ENCODE data around the gene CD46.
"Not testable (repeated sequence)": the region's sequence is repeated elsewhere in the genome, so short reads cannot be mapped to it uniquely, and the experiment has no call there.

CD46 gene

DNA sequence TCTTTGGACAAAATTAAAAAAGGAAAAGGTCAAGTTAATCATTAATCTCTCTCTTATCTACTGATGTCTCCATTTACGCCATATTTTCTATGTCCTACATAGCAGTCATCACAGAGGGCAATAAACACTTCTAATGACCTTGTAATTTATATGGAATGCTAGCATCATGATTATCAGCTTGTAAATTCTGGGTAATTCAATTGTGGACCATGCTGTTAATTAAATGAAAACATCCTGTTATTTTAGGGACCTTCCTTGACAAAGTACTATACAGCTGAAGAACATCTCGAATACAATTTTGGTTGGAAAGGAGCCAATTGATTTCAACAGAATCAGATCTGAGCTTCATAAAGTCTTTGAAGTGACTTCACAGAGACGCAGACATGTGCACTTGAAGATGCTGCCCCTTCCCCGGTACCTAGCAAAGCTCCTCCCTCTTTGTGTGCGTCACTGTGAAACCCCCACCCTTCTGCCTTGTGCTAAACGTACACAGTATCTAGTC lies 13.6 kb upstream of the CD46 start:
- not testable (repeated sequence) for H3K27me3 ChIP-seq (replicated peaks; ENCODE audit: control insufficient read depth, insufficient read depth, low read length, poor library complexity, severe bottlenecking); H3K27ac ChIP-seq (ENCODE audit: insufficient read depth, low read length, poor library complexity, severe bottlenecking); H3K36me3 ChIP-seq (ENCODE audit: control insufficient read depth, insufficient read depth, low read length); H3K4me1 ChIP-seq (ENCODE audit: control insufficient read depth, insufficient read depth, low read length, poor library complexity, severe bottlenecking); H3K4me3 ChIP-seq (ENCODE audit: insufficient read depth, low read depth, low read length, poor library complexity, severe bottlenecking); DNase-seq; H3K9me3 ChIP-seq (ENCODE audit: control insufficient read depth, low read length)

DNA sequence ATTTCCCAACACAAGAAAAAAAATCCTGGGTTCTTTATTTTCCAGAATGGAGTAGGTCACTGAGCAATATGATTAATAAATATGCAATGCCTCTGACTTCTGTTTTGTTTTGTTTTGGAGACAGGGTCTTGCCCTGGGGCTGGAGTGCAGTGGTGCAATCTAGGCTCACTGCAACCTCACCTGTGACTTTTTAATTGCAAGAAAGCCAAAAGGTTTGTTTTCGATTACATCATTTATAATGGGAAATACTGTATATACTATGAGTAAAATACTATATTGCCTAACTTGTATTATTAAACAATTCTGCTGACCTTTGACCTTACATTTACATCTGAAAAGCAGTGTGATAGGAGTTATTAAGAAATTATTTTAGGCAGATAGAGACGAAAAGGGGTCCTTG lies 11.6 kb upstream of the CD46 start:
- Histone ChIP-seq H3K9me3 (ENCODE audit: control insufficient read depth, low read length) (no peaks in the 10 kb centered on the region), H3K27ac (ENCODE audit: insufficient read depth, low read length, poor library complexity, severe bottlenecking) (no peak overlapping the region), H3K4me1 (ENCODE audit: control insufficient read depth, insufficient read depth, low read length, poor library complexity, severe bottlenecking) (no peaks in the 10 kb centered on the region), H3K36me3 (ENCODE audit: control insufficient read depth, insufficient read depth, low read length) (no peaks in the 10 kb centered on the region), H3K4me3 (ENCODE audit: insufficient read depth, low read depth, low read length, poor library complexity, severe bottlenecking) (no peak overlapping the region), H3K27me3 (replicated peaks; ENCODE audit: control insufficient read depth, insufficient read depth, low read length, poor library complexity, severe bottlenecking) (no peaks in the 10 kb centered on the region)
- no peak for DNase-seq

DNA sequence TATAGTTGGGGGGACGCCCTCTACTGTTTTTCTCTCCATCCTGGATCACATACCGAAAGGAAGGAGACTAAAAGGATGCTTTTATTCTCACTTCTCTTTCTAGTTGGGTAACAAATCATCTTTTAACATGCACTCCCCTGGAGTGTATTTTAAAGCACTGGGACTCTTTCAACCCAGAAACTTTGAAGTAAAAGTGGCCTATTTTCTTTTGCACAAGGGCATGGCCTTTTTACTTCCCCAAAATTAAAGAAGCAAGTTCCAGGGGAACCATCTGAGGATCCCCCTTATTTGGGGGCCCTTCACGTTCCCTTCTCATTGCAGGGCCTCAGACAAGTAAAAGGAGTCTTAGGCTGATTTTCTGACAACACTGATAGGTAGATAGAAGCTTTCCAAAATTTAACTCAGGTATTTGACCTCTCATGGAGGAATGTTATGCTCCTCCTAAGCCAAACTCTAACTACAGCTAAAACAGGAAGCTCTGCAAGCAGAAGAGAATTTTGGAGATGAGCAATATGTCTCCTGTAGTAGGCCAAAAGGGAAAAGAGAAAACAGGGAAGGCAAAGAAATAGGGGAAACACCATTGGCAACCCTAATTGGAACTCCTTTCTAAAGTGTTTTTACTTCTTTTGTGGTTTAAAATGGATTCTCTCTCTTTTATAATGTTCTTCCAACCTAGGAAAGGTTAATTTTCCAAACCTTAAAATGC lies 8.9 kb upstream of the CD46 start:
- no peaks in the 10 kb centered on the region for H3K27me3 ChIP-seq (replicated peaks; ENCODE audit: control insufficient read depth, insufficient read depth, low read length, poor library complexity, severe bottlenecking)
- H3K36me3 ChIP-seq (ENCODE audit: control insufficient read depth, insufficient read depth, low read length): no peaks in the 10 kb centered on the region
- DNase-seq: no peak
- H3K27ac ChIP-seq (ENCODE audit: insufficient read depth, low read length, poor library complexity, severe bottlenecking): no peak overlapping the region
- H3K9me3 ChIP-seq (ENCODE audit: control insufficient read depth, low read length): no peaks in the 10 kb centered on the region
- no peaks in the 10 kb centered on the region for H3K4me1 ChIP-seq (ENCODE audit: control insufficient read depth, insufficient read depth, low read length, poor library complexity, severe bottlenecking)
- H3K4me3 ChIP-seq (ENCODE audit: insufficient read depth, low read depth, low read length, poor library complexity, severe bottlenecking): no peak overlapping the region

DNA sequence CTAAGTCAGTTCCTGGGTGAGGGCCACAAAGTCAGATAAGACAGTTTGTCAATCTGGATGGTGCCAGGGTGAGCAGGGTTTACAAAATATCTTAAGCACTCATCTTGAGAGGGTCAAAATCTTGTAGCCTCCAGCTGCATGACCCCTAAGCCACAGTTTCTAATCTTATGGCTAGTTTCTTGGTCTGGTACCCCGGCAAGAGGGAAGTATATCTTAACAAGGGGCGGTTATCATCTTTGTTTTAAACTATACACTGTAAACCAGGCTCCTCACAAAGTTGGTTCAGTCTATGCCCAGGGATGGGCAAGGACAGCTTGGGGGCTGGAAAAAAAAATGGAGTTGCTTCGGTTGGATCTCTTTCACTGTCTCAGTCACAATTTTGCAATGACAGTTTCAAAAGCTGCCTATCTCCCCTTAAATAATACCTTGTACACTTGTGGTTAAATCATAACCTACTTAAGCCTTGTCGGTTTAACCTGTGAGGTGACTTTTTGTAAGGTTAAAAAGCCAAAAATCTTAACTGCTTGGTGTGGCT lies 7.8 kb upstream of the CD46 start:
- DNase-seq: no peak
- Histone ChIP-seq H3K9me3 (ENCODE audit: control insufficient read depth, low read length) (no peaks in the 10 kb centered on the region), H3K27me3 (replicated peaks; ENCODE audit: control insufficient read depth, insufficient read depth, low read length, poor library complexity, severe bottlenecking) (no peaks in the 10 kb centered on the region), H3K4me1 (ENCODE audit: control insufficient read depth, insufficient read depth, low read length, poor library complexity, severe bottlenecking) (peaks cover 8% of the 10 kb centered on the region), H3K36me3 (ENCODE audit: control insufficient read depth, insufficient read depth, low read length) (no peaks in the 10 kb centered on the region), H3K27ac (ENCODE audit: insufficient read depth, low read length, poor library complexity, severe bottlenecking) (no peak overlapping the region), H3K4me3 (ENCODE audit: insufficient read depth, low read depth, low read length, poor library complexity, severe bottlenecking) (no peak overlapping the region)

DNA sequence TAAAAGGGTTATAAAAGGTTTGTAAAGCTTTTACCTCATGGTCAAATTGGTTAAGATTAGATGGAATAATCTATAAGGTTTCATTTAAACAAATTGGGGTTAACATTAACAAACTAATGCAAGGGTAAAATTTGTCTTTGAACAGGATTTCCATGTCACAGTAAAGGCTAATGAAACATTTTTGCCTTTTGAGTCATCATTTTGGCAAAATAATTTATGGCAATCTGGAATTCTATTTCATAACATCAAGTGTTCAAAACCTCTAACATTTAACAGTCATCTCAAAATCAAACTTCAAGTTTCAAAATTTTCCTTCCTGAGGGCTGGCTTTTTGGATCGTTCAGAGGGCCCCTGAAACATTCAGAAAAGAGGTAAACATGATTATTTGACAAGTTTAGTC lies 6.6 kb upstream of the CD46 start:
- Histone ChIP-seq H3K4me3 (ENCODE audit: insufficient read depth, low read depth, low read length, poor library complexity, severe bottlenecking) (no peak overlapping the region), H3K36me3 (ENCODE audit: control insufficient read depth, insufficient read depth, low read length) (no peaks in the 10 kb centered on the region), H3K9me3 (ENCODE audit: control insufficient read depth, low read length) (no peaks in the 10 kb centered on the region), H3K4me1 (ENCODE audit: control insufficient read depth, insufficient read depth, low read length, poor library complexity, severe bottlenecking) (peaks cover 14% of the 10 kb centered on the region), H3K27me3 (replicated peaks; ENCODE audit: control insufficient read depth, insufficient read depth, low read length, poor library complexity, severe bottlenecking) (no peaks in the 10 kb centered on the region), H3K27ac (ENCODE audit: insufficient read depth, low read length, poor library complexity, severe bottlenecking) (no peak overlapping the region)
- DNase-seq: no peak

DNA sequence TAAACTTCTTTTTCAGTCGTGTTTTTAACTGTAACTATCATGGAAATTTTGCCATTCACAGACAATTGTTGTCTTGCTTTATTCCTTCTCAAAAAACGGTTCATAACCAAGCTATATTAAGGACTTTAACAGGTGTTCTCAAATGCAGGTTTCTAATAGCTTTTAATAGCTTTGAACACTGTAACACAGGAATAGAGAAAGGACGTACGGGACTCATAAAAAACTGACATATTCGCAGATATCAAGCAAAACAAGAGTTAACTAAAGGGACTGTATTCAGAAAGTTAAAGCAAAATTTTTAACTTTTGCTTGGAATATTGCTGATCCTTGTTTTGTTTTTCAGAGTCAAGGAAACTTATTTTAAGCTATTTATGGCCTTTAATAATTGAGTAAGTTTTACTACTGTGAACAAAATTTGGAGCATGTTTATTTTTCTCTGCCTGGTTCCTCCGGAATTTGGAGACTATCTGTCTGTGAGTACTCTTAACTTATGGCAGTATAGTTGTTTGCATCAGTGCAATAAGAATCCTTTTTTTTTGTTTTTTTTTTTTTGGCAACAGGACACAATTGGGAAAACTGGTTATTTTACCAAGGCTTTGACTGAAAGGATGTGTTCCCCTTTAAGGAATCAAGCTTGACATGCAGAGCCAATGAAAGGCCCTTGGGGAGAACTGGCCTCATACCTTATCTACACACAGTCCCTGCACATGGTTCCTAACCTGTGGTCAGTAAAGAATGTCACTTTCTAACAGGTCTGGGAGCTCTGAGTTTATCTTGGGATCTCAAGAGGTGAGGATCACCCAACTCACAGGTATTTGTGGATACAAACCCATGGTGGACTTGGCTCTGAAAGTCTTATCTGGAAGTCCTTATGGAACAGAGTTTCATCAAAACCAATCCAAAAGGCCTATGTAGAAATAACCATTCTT lies 5.8 kb upstream of the CD46 start:
- no peak for DNase-seq
- Histone ChIP-seq H3K36me3 (ENCODE audit: control insufficient read depth, insufficient read depth, low read length) (no peaks in the 10 kb centered on the region), H3K4me3 (ENCODE audit: insufficient read depth, low read depth, low read length, poor library complexity, severe bottlenecking) (no peak overlapping the region), H3K27ac (ENCODE audit: insufficient read depth, low read length, poor library complexity, severe bottlenecking) (no peak overlapping the region), H3K27me3 (replicated peaks; ENCODE audit: control insufficient read depth, insufficient read depth, low read length, poor library complexity, severe bottlenecking) (no peaks in the 10 kb centered on the region), H3K9me3 (ENCODE audit: control insufficient read depth, low read length) (no peaks in the 10 kb centered on the region), H3K4me1 (ENCODE audit: control insufficient read depth, insufficient read depth, low read length, poor library complexity, severe bottlenecking) (peaks cover 15% of the 10 kb centered on the region)

DNA sequence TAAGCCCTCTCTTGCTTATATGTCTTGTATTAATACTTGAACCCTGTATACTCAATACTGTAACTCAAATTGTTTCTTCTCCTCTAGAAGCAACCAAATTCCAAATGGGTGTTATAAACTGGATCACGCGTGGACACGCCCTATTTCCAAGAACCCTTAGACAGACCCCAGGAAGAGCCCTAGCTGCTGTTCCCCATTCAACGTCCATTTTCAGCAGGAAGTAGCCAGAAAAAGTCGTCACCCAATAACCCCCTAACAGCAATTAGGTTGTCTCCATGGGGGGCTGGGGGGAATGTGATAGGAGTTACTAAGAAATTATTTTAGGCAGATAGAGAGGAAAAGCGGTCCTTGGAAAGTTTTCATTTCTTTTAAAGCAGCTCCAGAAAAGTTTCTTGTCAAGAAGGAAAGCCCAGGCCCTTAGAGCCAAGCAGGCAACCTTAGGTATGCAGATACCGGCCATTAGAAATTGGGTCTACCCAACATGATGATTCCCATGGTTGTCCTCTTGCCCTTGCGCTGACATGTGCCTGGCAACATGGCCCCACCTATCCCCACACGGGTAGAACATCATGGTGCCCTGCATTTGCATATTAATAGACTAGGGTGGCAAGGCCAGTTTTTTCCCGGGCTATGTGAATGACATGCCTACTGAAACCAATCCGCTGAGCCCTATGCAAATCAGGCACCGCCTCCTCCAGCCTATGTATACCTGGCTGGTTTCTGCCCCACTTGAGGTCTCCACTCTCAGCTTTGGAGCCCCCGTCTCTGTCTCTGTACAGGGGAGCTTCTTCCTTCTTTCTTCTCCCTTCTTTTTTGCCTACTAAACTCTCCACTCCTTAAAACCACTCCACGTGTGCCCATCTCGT lies 4.0 kb upstream of the CD46 start:
- H3K36me3 ChIP-seq (ENCODE audit: control insufficient read depth, insufficient read depth, low read length): no peaks in the 10 kb centered on the region
- H3K9me3 ChIP-seq (ENCODE audit: control insufficient read depth, low read length): no peaks in the 10 kb centered on the region
- H3K4me1 ChIP-seq (ENCODE audit: control insufficient read depth, insufficient read depth, low read length, poor library complexity, severe bottlenecking): peaks cover 19% of the 10 kb centered on the region
- no peaks in the 10 kb centered on the region for H3K27me3 ChIP-seq (replicated peaks; ENCODE audit: control insufficient read depth, insufficient read depth, low read length, poor library complexity, severe bottlenecking)
- DNase-seq: no peak
- H3K4me3 ChIP-seq (ENCODE audit: insufficient read depth, low read depth, low read length, poor library complexity, severe bottlenecking): no peak overlapping the region
- H3K27ac ChIP-seq (ENCODE audit: insufficient read depth, low read length, poor library complexity, severe bottlenecking): no peak overlapping the region

DNA sequence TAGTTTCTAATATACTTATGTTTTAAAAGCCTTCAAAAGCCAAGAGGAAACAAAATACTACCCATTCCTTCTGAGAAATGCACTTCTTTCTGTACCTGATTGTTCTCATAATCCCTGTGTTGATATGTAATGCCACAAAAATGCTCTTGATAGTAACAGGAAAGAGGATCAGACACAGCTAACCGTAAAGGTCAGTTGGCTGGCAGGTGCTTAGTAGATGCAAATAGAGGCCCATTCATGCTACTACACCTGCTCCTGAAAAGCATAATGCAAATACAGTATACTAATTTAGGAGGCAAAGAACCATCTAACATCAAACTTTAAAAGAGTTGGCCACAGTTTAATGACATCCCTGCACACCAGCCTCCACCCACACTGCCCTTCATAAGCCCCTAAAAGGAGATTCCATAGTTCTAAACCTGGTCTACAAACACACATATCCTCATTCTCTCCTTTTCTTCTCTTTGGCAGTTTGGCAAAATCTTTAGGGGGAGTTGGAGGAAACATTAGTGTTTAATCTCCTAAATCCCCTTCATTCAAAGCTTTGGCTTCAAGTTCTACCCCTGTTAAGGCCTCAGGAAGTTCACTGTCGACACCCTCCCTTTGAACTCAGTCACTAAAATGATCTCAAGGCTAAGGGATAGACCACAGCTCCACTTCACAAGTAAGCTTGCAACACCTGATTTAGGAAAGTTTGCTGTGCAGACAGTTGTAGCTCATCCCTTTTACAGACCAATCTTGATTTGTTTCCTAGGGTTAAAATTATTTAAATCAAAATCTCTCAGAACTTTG lies 2.9 kb upstream of the CD46 start:
- Histone ChIP-seq H3K36me3 (ENCODE audit: control insufficient read depth, insufficient read depth, low read length) (no peaks in the 10 kb centered on the region), H3K27ac (ENCODE audit: insufficient read depth, low read length, poor library complexity, severe bottlenecking) (no peak overlapping the region), H3K4me1 (ENCODE audit: control insufficient read depth, insufficient read depth, low read length, poor library complexity, severe bottlenecking) (peaks cover 19% of the 10 kb centered on the region), H3K27me3 (replicated peaks; ENCODE audit: control insufficient read depth, insufficient read depth, low read length, poor library complexity, severe bottlenecking) (no peaks in the 10 kb centered on the region), H3K9me3 (ENCODE audit: control insufficient read depth, low read length) (no peaks in the 10 kb centered on the region), H3K4me3 (ENCODE audit: insufficient read depth, low read depth, low read length, poor library complexity, severe bottlenecking) (no peak overlapping the region)
- DNase-seq: no peak
